Astrocyte (in vitro differentiated cells and primary cell): ENCODE data around the gene SEC31B. TPM values are rescaled to one million over a fixed set of nuclear protein-coding genes. Genes with fewer than 3 reads are reported as not detected.

ENCODE experiments used
- DNase-seq: peaks from one replicate; pipeline ENCODE4 v3.0.0-alpha.2; 2010; ENCODE audit warnings: low read depth
- FAIRE-seq: peaks from 2 replicates; lab custom pipeline; 2011; peaks lifted over from hg19 to GRCh38; lab: Jason Lieb, UNC
- H2AFZ ChIP-seq: 2 replicates; pipeline ENCODE4 v1.6.0; 2012; ENCODE audit warnings: low read depth, low read length, inconsistent platforms
- H3K27ac ChIP-seq: 2 replicates; pipeline ENCODE4 v1.5.1; 2011; ENCODE audit warnings: low read depth, low read length, inconsistent platforms
- H3K27me3 ChIP-seq: 2 replicates; pipeline ENCODE4 v1.6.0; 2011; ENCODE audit warnings: low read length, inconsistent platforms; ENCODE audit not compliant: insufficient read depth
- H3K36me3 ChIP-seq: 2 replicates; pipeline ENCODE4 v1.5.1; 2011; ENCODE audit warnings: low read length, inconsistent platforms; ENCODE audit not compliant: insufficient read depth
- H3K4me1 ChIP-seq: 2 replicates; pipeline ENCODE4 v1.5.1; 2011; ENCODE audit warnings: low read length, inconsistent platforms; ENCODE audit not compliant: insufficient read depth
- H3K4me2 ChIP-seq: 2 replicates; pipeline ENCODE4 v1.6.0; 2012; ENCODE audit warnings: low read length, inconsistent platforms
- H3K4me3 ChIP-seq: 2 replicates; pipeline ENCODE4 v1.5.1; 2011; ENCODE audit warnings: low read depth, mild to moderate bottlenecking, low read length, inconsistent platforms; ENCODE audit not compliant: insufficient read depth
- H3K79me2 ChIP-seq: 2 replicates; pipeline ENCODE4 v1.6.0; 2012; ENCODE audit warnings: mild to moderate bottlenecking, low read length, inconsistent platforms; ENCODE audit not compliant: insufficient read depth
- H3K9ac ChIP-seq: 2 replicates; pipeline ENCODE4 v1.6.0; 2012; ENCODE audit warnings: mild to moderate bottlenecking, low read length, inconsistent platforms
- H3K9me3 ChIP-seq: 2 replicates; pipeline ENCODE4 v1.5.1; 2012; ENCODE audit warnings: low read depth, mild to moderate bottlenecking, low read length, inconsistent platforms; ENCODE audit not compliant: insufficient read depth
- H4K20me1 ChIP-seq: 2 replicates; pipeline ENCODE4 v1.6.0; 2012; ENCODE audit warnings: low read length, inconsistent platforms; ENCODE audit not compliant: insufficient read depth
- H3K27ac Mint-ChIP-seq: one replicate; pipeline ENCODE4 v1.8.0; 2021; ENCODE audit warnings: mild to moderate bottlenecking, mixed read lengths; ENCODE audit not compliant: unreplicated experiment
- H3K27me3 Mint-ChIP-seq: one replicate; pipeline ENCODE4 v1.8.0; 2021; ENCODE audit warnings: low read depth, mixed read lengths; ENCODE audit not compliant: unreplicated experiment
- H3K36me3 Mint-ChIP-seq: one replicate; pipeline ENCODE4 v1.8.0; 2021; ENCODE audit warnings: low read depth, mixed read lengths; ENCODE audit not compliant: unreplicated experiment
- H3K4me1 Mint-ChIP-seq: one replicate; pipeline ENCODE4 v1.8.0; 2021; ENCODE audit warnings: low read depth, mixed read lengths; ENCODE audit not compliant: unreplicated experiment
- H3K4me3 Mint-ChIP-seq: one replicate; pipeline ENCODE4 v1.8.0; 2021; ENCODE audit warnings: mild to moderate bottlenecking, moderate library complexity, mixed read lengths; ENCODE audit not compliant: unreplicated experiment
- H3K9me3 Mint-ChIP-seq: one replicate; pipeline ENCODE4 v1.8.0; 2021; ENCODE audit warnings: mild to moderate bottlenecking, mixed read lengths; ENCODE audit not compliant: unreplicated experiment
- CTCF ChIP-seq: IDR thresholded peaks from 2 replicates; pipeline ENCODE4 v1.5.1; 2011; ENCODE audit warnings: low read depth, mild to moderate bottlenecking, inconsistent platforms, low read length, moderate library complexity; ENCODE audit not compliant: insufficient read depth
- EZH2 ChIP-seq: IDR thresholded peaks from 2 replicates; pipeline ENCODE4 v1.6.1; 2012; ENCODE audit warnings: mild to moderate bottlenecking, low read length, inconsistent platforms; ENCODE audit not compliant: insufficient read depth
- total RNA-seq: library from RNA; stranded (reverse); gene quantifications from 2 replicates; pipeline ENCODE4 v1.2.1, GENCODE V29; 2021

Gene SEC31B
- total RNA-seq, 1 donor from 2014 or later = 7.8 TPM

- Mint-ChIP-seq H3K27me3 (no peaks in the 10 kb centered on the region), H3K9me3 (no peaks in the 10 kb centered on the region), H3K27ac (no peak within 1 kb of the TSS), H3K4me3 (no peak within 1 kb of the TSS), H3K36me3 (peaks cover 1% of the 10 kb centered on the region), H3K4me1 (peaks cover 16% of the 10 kb centered on the region)
- H3K9ac ChIP-seq = peak within 1 kb of the TSS; percentile 86
- H3K79me2 ChIP-seq = peaks cover 45% of the 10 kb centered on the region
- peaks cover 14% of the 10 kb centered on the region for H3K4me1 ChIP-seq
- H3K27ac ChIP-seq = peak within 1 kb of the TSS; percentile 24
- peak within 1 kb of the TSS; percentile 97 for H3K4me2 ChIP-seq
- TF ChIP-seq EZH2 (no peak), CTCF (peak; percentile 97)
- H3K9me3 ChIP-seq = no peaks in the 10 kb centered on the region
- FAIRE-seq = peak; percentile 13
- peak within 1 kb of the TSS; percentile 79 for H3K4me3 ChIP-seq
- H3K27me3 ChIP-seq = no peaks in the 10 kb centered on the region
- H3K36me3 ChIP-seq = peaks cover 12% of the 10 kb centered on the region
- DNase-seq = peak; percentile 87
- H4K20me1 ChIP-seq = peaks cover 33% of the 10 kb centered on the region
- H2AFZ ChIP-seq = peak within 1 kb of the TSS; percentile 96
These were observed 16.2 kb upstream of the SEC31B start, which contains the start of gene HIF1AN for GRCh38 chr10:100535715-100536353. Gene HIF1AN (plus strand): TSS chr10:100535943. CDS start chr10:100535959, 16 bp downstream.

GRCh38 chr10:100535338-100535714 lies 15.7 kb upstream of the SEC31B start:
- peaks cover under 1% of the 10 kb centered on the region for H3K36me3 Mint-ChIP-seq
- Histone ChIP-seq H3K4me1 (peaks cover 14% of the 10 kb centered on the region), H3K27me3 (no peaks in the 10 kb centered on the region), H3K9me3 (no peaks in the 10 kb centered on the region), H3K79me2 (peaks cover 41% of the 10 kb centered on the region), H2AFZ (peak overlapping the region; percentile 96), H3K36me3 (peaks cover 8% of the 10 kb centered on the region), H3K27ac (no peak overlapping the region), H4K20me1 (peaks cover 28% of the 10 kb centered on the region), H3K4me2 (peak overlapping the region; percentile 97), H3K4me3 (peak overlapping the region; percentile 79), H3K9ac (peak overlapping the region; percentile 86)
- H3K27me3 Mint-ChIP-seq = no peaks in the 10 kb centered on the region
- peaks cover 17% of the 10 kb centered on the region for H3K4me1 Mint-ChIP-seq
- no peak overlapping the region for H3K4me3 Mint-ChIP-seq
- no peak overlapping the region for H3K27ac Mint-ChIP-seq
- FAIRE-seq = no peak
- TF ChIP-seq CTCF (no peak), EZH2 (no peak)
- no peak for DNase-seq
- H3K9me3 Mint-ChIP-seq = no peaks in the 10 kb centered on the region

GRCh38 chr10:100534726-100535125 lies 15.1 kb upstream of the SEC31B start:
- Histone ChIP-seq H3K9ac (no peak overlapping the region), H3K27ac (no peak overlapping the region), H3K27me3 (no peaks in the 10 kb centered on the region), H3K4me1 (peaks cover 19% of the 10 kb centered on the region), H4K20me1 (peaks cover 25% of the 10 kb centered on the region), H3K36me3 (peaks cover 3% of the 10 kb centered on the region), H3K9me3 (no peaks in the 10 kb centered on the region), H2AFZ (no peak overlapping the region), H3K4me3 (no peak overlapping the region), H3K79me2 (peaks cover 45% of the 10 kb centered on the region), H3K4me2 (no peak overlapping the region)
- Mint-ChIP-seq H3K9me3 (no peaks in the 10 kb centered on the region), H3K27ac (no peak overlapping the region), H3K4me1 (peaks cover 21% of the 10 kb centered on the region), H3K27me3 (no peaks in the 10 kb centered on the region), H3K4me3 (no peak overlapping the region), H3K36me3 (peaks cover 2% of the 10 kb centered on the region)
- TF ChIP-seq CTCF (no peak), EZH2 (no peak)
- DNase-seq (no peak), FAIRE-seq (no peak)
